HG03565 (cell line): ENCODE results near the gene NAXD.
"Not testable (repeated sequence)": the region's sequence is repeated elsewhere in the genome, so short reads cannot be mapped to it uniquely, and the experiment has no call there.

Source experiments
- ATAC-seq: cut with Tn5 transposase; IDR thresholded peaks from one replicate; pipeline ENCODE4 v1.9.1; 2021; ENCODE audit warnings: mild to moderate bottlenecking, moderate library complexity; ENCODE audit not compliant: unreplicated experiment

NAXD gene

DNA sequence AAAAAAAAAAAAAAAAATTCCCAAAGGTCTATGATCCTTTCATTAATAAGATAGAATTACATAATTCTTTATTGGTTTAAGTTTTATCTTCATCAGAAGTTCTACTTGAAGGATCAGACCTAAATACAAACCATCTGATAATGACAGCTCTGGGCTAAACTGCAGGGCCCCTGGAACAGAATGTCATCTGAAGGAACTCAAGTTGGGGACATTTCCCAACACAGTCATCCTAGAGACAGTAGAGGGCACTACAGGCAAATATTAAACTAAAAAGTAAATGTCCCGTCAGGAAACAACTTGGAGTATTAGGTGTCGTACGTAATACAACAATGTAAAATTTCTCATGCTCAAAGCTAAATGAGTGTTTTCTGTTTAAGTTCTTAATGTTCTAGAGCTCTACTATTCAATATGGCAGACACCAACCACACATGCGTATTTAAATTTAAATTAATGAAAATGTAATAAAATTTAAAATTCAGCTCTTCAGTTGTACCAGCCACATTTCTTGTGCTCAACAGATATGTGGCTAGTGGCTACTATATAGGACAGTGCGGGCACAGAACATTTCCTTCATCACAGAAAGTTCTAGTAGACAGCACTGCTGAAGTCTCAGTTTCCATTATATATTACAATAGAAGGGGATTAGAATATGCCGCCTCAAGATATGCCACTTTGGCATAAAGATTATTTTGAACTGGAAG is 21.8 kb upstream of the NAXD start:
- peak; percentile 68 for ATAC-seq

DNA sequence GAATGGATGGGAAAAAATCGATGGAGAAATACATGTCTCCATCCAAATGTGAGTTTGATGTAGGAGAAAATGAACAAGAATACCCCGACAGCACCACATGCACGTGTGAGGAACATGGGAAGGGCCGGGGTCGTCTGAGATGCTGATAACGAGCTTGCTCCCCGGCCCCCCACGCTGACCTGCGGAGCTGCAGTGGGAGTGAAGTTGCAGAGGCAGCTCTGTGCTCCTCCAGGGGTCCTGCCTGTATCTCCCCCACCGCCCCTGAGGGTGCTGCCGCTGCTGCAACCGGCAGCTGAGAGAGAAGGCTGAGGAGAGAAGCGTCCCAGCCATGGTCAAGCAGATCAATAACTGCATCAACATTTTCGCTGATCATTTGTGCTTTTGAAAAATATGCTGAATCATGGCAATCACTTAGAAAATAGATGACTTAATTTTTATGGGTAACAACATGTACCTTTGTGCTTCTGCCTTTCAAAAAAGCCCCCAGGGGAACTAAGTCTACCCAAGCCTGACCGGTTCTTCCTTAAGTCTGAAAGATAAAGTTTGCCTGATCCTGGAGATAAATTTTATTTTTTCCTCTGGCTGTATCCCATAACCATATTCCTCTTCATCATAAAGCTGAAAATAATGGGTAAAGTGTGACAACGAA is 18.2 kb upstream of the NAXD start:
- ATAC-seq = no peak

- ATAC-seq = no peak
Observed at GRCh38 chr13:110600261-110600819, 15.0 kb upstream of the NAXD start.

DNA sequence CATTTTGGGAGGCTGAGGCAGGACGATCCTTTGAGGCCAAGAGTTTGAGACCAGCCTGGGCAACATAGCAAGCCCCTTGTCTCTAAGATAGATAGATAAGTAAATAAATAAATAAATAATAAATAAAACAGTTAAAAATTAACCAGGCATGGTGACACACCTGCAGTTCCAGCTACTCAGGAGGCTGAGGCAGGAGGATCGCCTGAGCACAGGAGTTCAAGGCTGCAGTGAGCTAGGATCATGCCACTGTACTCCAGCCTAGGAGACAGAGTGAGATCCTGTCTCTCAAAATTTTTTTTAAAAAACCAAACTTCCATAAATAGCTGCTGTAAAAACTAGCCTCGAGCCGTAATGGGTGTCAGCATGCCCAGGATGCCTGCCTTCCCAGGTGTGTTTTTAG is 14.4 kb upstream of the NAXD start:
- no peak for ATAC-seq

GRCh38 chr13:110605132-110605531 is 10.2 kb upstream of the NAXD start:
- no peak for ATAC-seq

DNA sequence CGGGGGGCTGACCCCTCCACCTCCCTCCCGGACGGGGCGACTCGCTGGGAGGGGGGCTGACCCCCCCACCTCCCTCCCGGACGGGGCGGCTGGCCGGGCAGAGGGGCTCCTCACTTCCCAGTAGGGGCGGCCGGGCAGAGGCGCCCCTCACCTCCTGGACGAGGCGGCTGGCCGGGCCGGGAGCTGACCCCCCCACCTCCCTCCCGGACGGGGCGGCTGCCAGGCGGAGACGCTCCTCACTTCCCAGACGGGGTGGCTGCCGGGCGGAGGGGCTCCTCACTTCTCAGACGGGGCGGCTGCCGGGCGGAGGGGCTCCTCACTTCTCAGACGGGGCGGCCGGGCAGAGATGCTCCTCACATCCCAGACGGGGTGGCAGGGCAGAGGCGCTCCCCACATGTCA is 9.1 kb upstream of the NAXD start:
- not testable (repeated sequence) for ATAC-seq

- peak; percentile 32 for ATAC-seq
Observed at GRCh38 chr13:110607675-110608224, 7.6 kb upstream of the NAXD start.

- peak; percentile 44 for ATAC-seq
Observed at GRCh38 chr13:110610955-110611595, 4.3 kb upstream of the NAXD start.

GRCh38 chr13:110615005-110615321 is 382 bp upstream of the NAXD start:
- no peak for ATAC-seq

DNA sequence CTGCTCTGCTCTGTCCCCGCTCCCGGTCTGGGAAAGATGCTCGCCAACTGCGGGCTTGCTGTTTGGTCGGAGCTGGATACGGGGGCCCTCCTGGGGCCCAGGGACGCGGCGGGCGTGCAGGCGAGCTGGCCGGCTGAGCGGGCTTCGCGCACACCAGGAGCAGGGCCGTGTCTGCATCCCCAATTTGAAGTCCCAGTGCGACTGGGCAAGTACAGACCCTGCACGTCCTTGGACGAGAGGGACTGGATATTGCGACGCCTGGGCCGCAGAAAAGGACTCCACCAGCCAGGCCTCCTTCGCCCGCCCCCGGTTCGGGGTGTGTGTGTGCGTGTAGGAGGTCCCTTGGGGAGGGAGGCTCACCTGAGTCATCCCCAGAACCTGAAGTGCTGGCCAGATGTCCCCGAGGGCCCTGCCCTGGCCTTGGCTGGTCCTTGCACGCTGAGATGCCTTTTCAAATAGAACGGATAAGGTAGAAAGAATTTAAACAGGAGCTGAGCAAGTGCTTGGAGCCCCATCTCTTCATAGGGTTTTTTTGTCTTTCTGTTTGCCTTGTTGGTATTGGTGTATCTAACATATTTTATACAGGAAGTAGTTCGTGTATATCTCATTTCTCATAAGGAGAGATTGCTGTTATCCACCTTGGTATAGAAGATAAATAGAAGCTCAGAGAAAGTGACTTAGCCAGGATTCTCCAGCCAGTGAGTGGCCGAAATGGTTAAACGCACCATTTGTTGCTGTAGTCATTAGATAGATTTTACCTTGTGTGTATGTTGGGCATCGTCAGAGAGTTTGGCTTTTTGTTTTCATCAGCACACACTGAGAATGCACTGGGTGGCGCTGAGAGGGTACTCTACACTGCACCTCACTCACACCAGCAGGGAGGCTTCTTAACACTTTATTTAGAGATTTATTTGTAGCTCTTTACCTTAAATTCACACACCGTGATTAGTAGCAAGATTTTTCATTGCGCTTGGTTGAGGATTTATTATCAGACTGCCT is 1.1 kb downstream of the NAXD start:
- ATAC-seq = peak; percentile 37

GRCh38 chr13:110617321-110618072 is 2.2 kb downstream of the NAXD start:
- ATAC-seq = no peak

GRCh38 chr13:110618167-110618566 is 2.8 kb downstream of the NAXD start:
- ATAC-seq = no peak

DNA sequence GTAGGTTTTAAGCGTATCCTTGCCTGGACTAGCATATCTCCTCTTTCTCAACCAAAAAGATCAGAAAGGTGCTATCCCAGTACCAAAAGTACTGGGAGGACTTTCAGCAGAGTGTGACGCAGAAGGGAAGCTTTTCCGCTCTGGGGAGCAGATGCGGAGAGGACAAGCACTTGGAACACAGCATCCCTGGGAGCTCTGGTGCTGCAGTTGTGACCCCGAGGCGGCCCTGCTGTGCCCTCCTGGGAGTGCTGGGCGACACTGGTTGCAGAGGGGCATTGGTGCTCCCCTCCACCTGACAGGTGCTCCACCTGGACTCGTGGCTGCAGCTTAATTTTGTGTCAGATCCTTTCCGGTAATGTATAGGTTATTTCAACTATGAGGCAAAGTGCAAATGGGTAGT is 3.4 kb downstream of the NAXD start:
- ATAC-seq = no peak

GRCh38 chr13:110620596-110620995 is 5.3 kb downstream of the NAXD start:
- no peak for ATAC-seq

- ATAC-seq = no peak
Observed at GRCh38 chr13:110624766-110625756, 9.7 kb downstream of the NAXD start.

GRCh38 chr13:110625771-110626321 is 10.5 kb downstream of the NAXD start:
- ATAC-seq = no peak

DNA sequence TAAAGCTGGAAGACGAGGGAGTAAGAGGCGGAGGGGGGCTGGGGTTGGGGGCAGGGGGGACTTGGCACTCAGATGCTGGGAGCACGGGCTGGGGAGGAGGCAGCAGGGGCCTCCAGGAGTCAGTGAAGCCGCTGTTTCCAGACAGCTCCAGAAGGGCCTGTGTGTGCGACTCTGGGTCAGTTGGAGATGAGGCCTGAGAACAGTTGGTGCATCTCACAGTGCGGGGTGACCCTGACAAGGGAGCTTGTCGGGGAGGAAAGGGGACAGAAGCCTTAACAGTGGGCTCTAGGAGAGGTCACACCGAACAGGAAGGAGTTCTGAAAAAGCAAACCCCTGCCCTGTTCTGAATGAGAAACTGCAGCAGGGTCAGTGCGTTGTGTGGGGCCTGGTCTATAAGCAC is 11.2 kb downstream of the NAXD start:
- ATAC-seq = no peak

- ATAC-seq = no peak
Observed at GRCh38 chr13:110627351-110627750, 12.0 kb downstream of the NAXD start.
